ENCODE measurements around the gene ARPC4. TPM values are rescaled to one million over a fixed set of nuclear protein-coding genes. Genes with fewer than 3 reads are reported as not detected.

Gene ARPC4
- total and polyA plus RNA-seq, 10 of the 15 experiments (the other 5 are each of a cell fraction or from before 2014, with no cell fraction given), result 42.0 to 354 (median 268) TPM

DNA sequence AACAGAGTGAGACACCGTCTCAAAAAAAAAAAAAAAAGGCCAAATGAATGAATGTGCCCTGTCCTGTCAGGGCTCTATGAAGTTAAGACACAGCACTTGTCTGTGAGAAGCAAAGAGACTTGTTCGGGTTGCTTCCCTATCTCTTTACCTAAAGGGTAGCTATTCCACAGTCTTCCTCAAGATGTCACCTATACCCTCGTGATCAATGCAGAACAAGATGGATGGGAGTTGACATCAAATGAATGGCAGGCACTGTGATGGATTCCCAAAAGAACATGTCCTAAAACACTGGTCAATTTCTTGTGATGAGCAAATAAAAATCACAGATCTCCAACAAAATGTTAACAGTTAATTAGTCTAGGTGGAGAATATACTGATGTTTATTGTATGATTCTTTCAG lies 10.1 kb upstream of the ARPC4 start:
- Histone ChIP-seq H3K27me3 (replicated peaks in 1 of 2; ENCODE audit: control insufficient read depth in 2 of 2, insufficient read depth in 2 of 2, low read length in 1 of 2) (no peaks in the 10 kb centered on the region), H3K9me3 (replicated peaks; ENCODE audit: control insufficient read depth, insufficient read depth, low read length) (no peaks in the 10 kb centered on the region), H3K36me3 (ENCODE audit: control insufficient read depth in 2 of 2, insufficient read depth in 2 of 2, low read length in 1 of 2) (peaks cover 3 to 7% of the 10 kb centered on the region in 2 experiments; a peak in 2 of 4 replicates), H4K20me1 (ENCODE audit: control insufficient read depth, insufficient read depth) (no peaks in the 10 kb centered on the region), H3K79me2 (ENCODE audit: control insufficient read depth, insufficient read depth, low read length) (no peaks in the 10 kb centered on the region), H3K4me3 (no peak overlapping the region), H3K4me2 (ENCODE audit: control insufficient read depth, insufficient read depth) (no peak overlapping the region), H2AFZ (ENCODE audit: control insufficient read depth, low read depth, low read length) (no peak overlapping the region), H3K9ac (ENCODE audit: control insufficient read depth, insufficient read depth, low read length) (no peak overlapping the region), H3K27ac (ENCODE audit: control insufficient read depth, insufficient read depth) (no peak overlapping the region), H3K4me1 (ENCODE audit: control insufficient read depth, insufficient read depth, low read length) (peaks cover 31% of the 10 kb centered on the region)
- FAIRE-seq (no peak), DNase-seq (ENCODE audit: low read depth, low spot score) (no peak), ATAC-seq (peak; percentile 43; the same call in 2 of the 3 replicates)
- WGBS (ENCODE audit: insufficient coverage, insufficient replicate concordance, low lambda C conversion rate, missing lambda C conversion rate), result 0% methylated on average over 3 of the region's 3 CpGs
- ChIA-PET RAD21 (ENCODE audit: unreplicated experiment) (interaction anchor here (0.6 to 1.9 kb wide), 9 partner anchors 10 to 692 kb away, joined by 3 to 6 read pairs (median 3); partner anchors contain the start of genes ARPC4 and TTLL3), SMC1A (ENCODE audit: uncharacterized antibody, unreplicated experiment) (interaction anchor here (1.2 kb wide), 1 partner anchor 149 kb away, joined by 7 read pairs; no protein-coding TSS in a partner anchor), CTCF (interaction anchor here (1.0 to 4.0 kb wide), 5 partner anchors 8 to 150 kb away, joined by 3 to 15 read pairs (median 5); partner anchors contain the start of genes CRELD1 and OGG1), POLR2A (interaction anchor here (0.7 to 1.8 kb wide), 6 partner anchors 10 to 280 kb away, joined by 4 to 9 read pairs (median 4); partner anchors contain the start of genes ARPC4, CAMK1 and TADA3)
- TF ChIP-seq CHD1 (IDR thresholded peaks at IDR 0.05; ENCODE audit: low read depth, low read length), result no peak
- no peak for TF ChIP-seq CREB1 (IDR thresholded peaks at IDR 0.05; ENCODE audit: low read depth)
- no peak for TF ChIP-seq TBL1XR1 (IDR thresholded peaks at IDR 0.05; ENCODE audit: low read depth, low read length)
- TF ChIP-seq, protein P1, sequence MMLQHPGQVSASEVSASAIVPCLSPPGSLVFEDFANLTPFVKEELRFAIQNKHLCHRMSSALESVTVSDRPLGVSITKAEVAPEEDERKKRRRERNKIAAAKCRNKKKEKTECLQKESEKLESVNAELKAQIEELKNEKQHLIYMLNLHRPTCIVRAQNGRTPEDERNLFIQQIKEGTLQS (IDR thresholded peaks at IDR 0.05; ENCODE audit: borderline replicate concordance, extremely low read depth, low read depth, low read length), result no peak
- TF ChIP-seq RAD21 (IDR thresholded peaks at IDR 0.05; ENCODE audit: insufficient read depth, low read depth, low read length), result peak; percentile 64
- TF ChIP-seq CHD4 (IDR thresholded peaks at IDR 0.05), result no peak
- TF ChIP-seq, protein P2, sequence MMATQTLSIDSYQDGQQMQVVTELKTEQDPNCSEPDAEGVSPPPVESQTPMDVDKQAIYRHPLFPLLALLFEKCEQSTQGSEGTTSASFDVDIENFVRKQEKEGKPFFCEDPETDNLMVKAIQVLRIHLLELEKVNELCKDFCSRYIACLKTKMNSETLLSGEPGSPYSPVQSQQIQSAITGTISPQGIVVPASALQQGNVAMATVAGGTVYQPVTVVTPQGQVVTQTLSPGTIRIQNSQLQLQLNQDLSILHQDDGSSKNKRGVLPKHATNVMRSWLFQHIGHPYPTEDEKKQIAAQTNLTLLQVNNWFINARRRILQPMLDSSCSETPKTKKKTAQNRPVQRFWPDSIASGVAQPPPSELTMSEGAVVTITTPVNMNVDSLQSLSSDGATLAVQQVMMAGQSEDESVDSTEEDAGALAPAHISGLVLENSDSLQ (IDR thresholded peaks at IDR 0.05), result peak; percentile 82
- peak; percentile 63 for TF ChIP-seq YY1 (IDR thresholded peaks at IDR 0.05; ENCODE audit: low read depth, low read length)
- no peak for TF ChIP-seq CBX3 (IDR thresholded peaks at IDR 0.05; ENCODE audit: borderline replicate concordance, low read depth)
- TF ChIP-seq SMC3 (IDR thresholded peaks at IDR 0.05; ENCODE audit: borderline replicate concordance, low read length), result 0 out of 2 replicates have a peak, but pooled peaks have one; percentile 9
- no peak for TF ChIP-seq PAX5 (IDR thresholded peaks at IDR 0.05; ENCODE audit: borderline replicate concordance, low read depth, low read length)
- TF ChIP-seq, protein P3, sequence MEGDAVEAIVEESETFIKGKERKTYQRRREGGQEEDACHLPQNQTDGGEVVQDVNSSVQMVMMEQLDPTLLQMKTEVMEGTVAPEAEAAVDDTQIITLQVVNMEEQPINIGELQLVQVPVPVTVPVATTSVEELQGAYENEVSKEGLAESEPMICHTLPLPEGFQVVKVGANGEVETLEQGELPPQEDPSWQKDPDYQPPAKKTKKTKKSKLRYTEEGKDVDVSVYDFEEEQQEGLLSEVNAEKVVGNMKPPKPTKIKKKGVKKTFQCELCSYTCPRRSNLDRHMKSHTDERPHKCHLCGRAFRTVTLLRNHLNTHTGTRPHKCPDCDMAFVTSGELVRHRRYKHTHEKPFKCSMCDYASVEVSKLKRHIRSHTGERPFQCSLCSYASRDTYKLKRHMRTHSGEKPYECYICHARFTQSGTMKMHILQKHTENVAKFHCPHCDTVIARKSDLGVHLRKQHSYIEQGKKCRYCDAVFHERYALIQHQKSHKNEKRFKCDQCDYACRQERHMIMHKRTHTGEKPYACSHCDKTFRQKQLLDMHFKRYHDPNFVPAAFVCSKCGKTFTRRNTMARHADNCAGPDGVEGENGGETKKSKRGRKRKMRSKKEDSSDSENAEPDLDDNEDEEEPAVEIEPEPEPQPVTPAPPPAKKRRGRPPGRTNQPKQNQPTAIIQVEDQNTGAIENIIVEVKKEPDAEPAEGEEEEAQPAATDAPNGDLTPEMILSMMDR (IDR thresholded peaks at IDR 0.05 in 2 of 3, conservative IDR thresholded peaks at IDR 0.05 in 1 of 3; ENCODE audit: control insufficient read depth in 2 of 3, extremely low read depth in 1 of 3, insufficient read depth in 1 of 3, low read depth in 3 of 3, low read length in 3 of 3), result peak; percentile 31 to 55 (median 52); a peak in 4 of 6 replicates
- TF ChIP-seq, protein P4, sequence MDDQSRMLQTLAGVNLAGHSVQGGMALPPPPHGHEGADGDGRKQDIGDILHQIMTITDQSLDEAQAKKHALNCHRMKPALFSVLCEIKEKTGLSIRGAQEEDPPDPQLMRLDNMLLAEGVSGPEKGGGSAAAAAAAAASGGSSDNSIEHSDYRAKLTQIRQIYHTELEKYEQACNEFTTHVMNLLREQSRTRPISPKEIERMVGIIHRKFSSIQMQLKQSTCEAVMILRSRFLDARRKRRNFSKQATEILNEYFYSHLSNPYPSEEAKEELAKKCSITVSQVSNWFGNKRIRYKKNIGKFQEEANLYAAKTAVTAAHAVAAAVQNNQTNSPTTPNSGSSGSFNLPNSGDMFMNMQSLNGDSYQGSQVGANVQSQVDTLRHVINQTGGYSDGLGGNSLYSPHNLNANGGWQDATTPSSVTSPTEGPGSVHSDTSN (IDR thresholded peaks at IDR 0.05; ENCODE audit: insufficient replicate concordance, low read depth, low read length), result peak; percentile 17
- no TSS peak for BruUV-seq (replicated peaks)
- intact Hi-C loops (cut with micrococcal nuclease; ENCODE audit: unreplicated experiment), result no loop called here
- in situ Hi-C loops (cut with MboI), result no loop called here
